ACC112 (cell line): ENCODE results near the gene ARSJ.

Experiments
- H2AFZ ChIP-seq: fragments of 200-600 bp; sonication (generic); one replicate; pipeline ENCODE4 v1.6.0; 2017; ENCODE audit warnings: antibody characterized with exemption, low read length; ENCODE audit not compliant: unreplicated experiment
- H3K27ac ChIP-seq: fragments of 200-600 bp; sonication (generic); 2 replicates; pipeline ENCODE4 v1.5.1; 2014; ENCODE audit warnings: low read depth, mild to moderate bottlenecking, antibody characterized with exemption, low read length, moderate library complexity
- H3K27me3 ChIP-seq: fragments of 200-600 bp; sonication (generic); 2 replicates; pipeline ENCODE4 v1.6.1; 2014; ENCODE audit warnings: mild to moderate bottlenecking, antibody characterized with exemption, low read length, moderate library complexity, mixed read lengths; ENCODE audit not compliant: insufficient read depth
- H3K36me3 ChIP-seq: fragments of 200-600 bp; sonication (generic); 2 replicates; pipeline ENCODE4 v1.6.1; 2016; ENCODE audit warnings: mild to moderate bottlenecking, antibody characterized with exemption, low read length, moderate library complexity, mixed read lengths; ENCODE audit not compliant: insufficient read depth
- H3K4me1 ChIP-seq: fragments of 200-600 bp; sonication (generic); one replicate; pipeline ENCODE4 v1.6.1; 2016; ENCODE audit warnings: low read length, mixed read lengths; ENCODE audit not compliant: insufficient read depth, unreplicated experiment, control insufficient read depth
- H3K4me3 ChIP-seq: fragments of 200-600 bp; sonication (generic); 2 replicates; pipeline ENCODE4 v1.5.1; 2014; ENCODE audit warnings: mild to moderate bottlenecking, low read depth, low read length
- H3K79me2 ChIP-seq: fragments of 200-600 bp; sonication (generic); one replicate; pipeline ENCODE4 v1.6.0; 2016; ENCODE audit warnings: low read length; ENCODE audit not compliant: control insufficient read depth, unreplicated experiment, insufficient read depth

The ARSJ gene

DNA sequence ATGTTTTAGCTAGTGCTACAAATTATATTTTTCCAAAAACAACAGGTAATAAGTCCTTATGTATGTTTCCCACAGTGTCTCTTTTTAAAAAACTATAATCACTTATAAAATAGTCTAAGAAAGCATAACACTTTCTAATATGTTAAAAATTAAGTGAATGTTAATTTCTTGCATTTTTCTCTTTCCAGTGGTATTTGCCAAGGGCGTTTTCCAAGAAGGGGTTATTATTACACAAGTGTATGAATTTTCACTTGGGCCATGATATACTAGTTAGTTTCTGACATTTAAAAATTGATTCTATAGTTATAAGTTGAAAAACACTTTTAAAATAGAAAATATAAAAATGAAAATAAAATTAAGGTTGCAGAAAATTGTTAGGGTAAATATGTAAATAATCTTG is 74.6 kb downstream of the ARSJ start:
- Histone ChIP-seq H2AFZ (no peak overlapping the region), H3K36me3 (peaks cover 13% of the 10 kb centered on the region), H3K4me3 (no peak overlapping the region), H3K4me1 (no peaks in the 10 kb centered on the region), H3K27ac (no peak overlapping the region), H3K79me2 (peaks cover 14% of the 10 kb centered on the region), H3K27me3 (no peaks in the 10 kb centered on the region)

DNA sequence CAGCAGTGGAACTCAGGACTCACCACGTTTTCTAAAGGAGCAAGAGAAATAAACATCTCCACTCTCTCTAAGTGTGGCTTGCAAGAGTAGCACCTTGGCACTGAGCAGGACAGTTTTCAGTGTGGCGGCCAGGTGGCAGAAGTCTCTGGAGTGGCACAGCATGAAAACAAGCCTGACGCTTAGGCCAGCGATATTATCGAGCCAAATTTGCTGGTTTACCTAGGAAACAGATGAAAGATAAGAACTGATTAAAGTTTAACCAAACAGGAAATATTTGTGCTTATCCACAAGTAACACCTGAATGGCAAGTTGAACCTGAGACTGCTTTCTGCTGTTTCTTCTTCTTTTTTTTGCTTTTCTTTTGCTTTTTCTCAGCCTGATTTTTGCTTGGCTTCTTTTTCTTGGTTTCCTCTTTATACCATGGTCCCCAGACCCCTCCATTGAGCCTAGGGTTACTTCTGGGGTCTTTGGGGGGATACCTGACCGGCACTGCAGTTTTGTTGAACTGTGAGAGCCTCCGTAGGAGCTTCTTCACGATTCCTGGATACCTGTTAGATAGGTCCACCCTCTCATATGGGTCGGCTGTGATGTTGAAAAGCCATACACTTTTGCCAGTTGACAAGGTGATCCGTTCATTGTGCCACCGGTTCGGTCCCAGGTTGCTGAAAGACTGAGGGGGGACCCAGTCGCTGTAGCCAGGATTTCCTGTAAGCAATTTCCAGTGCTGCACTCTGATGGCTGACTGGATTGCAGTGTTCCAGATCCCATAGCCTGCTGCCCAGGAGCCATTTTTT is 77.3 kb downstream of the ARSJ start:
- H3K79me2 ChIP-seq: peaks cover 10% of the 10 kb centered on the region
- H3K4me3 ChIP-seq: no peak overlapping the region
- H3K36me3 ChIP-seq: peaks cover 13% of the 10 kb centered on the region
- H3K27me3 ChIP-seq: no peaks in the 10 kb centered on the region
- no peak overlapping the region for H3K27ac ChIP-seq
- H3K4me1 ChIP-seq: no peaks in the 10 kb centered on the region
- H2AFZ ChIP-seq: no peak overlapping the region

DNA sequence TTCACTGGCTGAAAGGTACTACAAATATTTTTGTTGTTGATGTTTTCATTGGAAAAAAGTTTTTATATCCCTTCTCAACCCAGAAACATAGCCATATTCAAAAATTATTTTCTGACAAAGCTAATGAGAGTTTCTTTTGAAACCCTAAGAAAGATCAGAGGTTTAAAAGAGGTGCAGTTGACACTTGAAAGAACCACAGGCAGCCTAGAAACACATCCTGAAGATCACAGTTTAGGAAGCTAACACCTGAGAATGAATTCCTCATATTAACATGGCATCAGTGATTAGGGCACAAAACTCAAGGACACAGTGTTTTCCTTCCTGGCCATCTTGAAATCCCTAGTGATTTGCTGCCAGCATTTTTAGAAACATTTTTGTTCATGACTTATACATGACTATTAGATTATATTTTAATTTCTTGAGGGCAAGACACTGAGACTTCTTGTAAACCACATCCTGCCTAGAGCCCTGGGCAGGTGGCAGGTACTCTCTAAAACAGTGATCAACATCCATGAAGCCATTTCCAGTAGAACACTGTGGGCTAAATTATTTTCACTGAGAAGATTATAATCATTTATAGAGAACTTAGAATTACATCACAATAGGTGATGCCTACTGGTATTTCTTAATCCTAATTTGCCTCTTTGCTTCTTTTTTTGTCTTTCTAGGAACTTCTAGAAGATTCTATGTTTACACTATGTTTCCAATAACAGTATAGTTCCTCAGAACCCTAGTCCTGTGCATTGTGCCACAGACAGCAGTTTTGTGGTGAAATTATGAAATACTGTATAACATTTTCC is 80.0 kb downstream of the ARSJ start:
- no peaks in the 10 kb centered on the region for H3K79me2 ChIP-seq
- H3K4me3 ChIP-seq: no peak overlapping the region
- peaks cover 13% of the 10 kb centered on the region for H3K36me3 ChIP-seq
- H3K27ac ChIP-seq: no peak overlapping the region
- no peak overlapping the region for H2AFZ ChIP-seq
- H3K4me1 ChIP-seq: no peaks in the 10 kb centered on the region
- H3K27me3 ChIP-seq: no peaks in the 10 kb centered on the region

GRCh38 chr4:113893546-113893945 is 85.9 kb downstream of the ARSJ start:
- Histone ChIP-seq H3K79me2 (no peaks in the 10 kb centered on the region), H3K27ac (no peak overlapping the region), H2AFZ (no peak overlapping the region), H3K27me3 (no peaks in the 10 kb centered on the region), H3K36me3 (0 out of 2 replicates have a peak, but pooled peaks cover 4% of the 10 kb centered on the region), H3K4me1 (no peaks in the 10 kb centered on the region), H3K4me3 (no peak overlapping the region)

DNA sequence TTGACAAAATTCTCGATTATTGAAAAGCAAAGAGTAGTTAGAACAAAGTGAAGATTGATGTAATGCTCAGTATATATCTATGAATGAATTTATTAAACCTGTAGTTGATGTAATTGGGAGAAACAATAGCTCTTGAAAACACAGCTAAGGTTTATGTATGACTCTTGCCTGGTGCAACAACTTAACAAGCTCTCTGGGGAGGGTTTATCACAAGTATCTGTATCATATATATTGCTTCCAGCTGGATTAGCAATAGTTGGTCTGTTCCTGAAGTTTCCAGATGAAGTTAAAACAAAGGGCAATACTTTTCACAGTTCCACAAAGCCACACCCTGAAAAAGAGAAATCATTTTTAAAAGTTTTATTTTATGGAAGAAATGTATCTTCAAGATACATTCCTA is 91.4 kb downstream of the ARSJ start:
- Histone ChIP-seq H3K27me3 (no peaks in the 10 kb centered on the region), H3K79me2 (no peaks in the 10 kb centered on the region), H3K4me1 (peaks cover 2% of the 10 kb centered on the region), H3K27ac (no peak overlapping the region), H2AFZ (no peak overlapping the region), H3K4me3 (no peak overlapping the region), H3K36me3 (no peaks in the 10 kb centered on the region)

DNA sequence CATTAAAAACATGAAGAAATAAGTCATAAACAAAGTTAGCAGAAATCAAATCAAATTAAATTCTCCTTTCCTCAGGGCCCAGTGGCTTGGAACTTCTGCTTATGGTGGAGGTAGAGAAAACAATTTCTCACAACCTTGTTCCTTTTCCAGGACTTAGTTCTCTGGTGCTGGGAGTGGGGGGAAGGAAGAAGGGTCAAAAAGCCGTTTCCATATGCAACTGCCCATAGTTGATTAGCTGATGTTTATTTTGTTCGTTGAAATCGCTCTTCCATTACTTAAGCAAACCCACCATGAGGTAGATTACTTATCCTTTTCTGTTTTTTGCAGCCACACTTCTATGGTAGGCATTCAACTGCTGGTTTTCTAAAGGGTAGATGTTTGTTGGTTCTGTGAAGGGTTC is 94.2 kb downstream of the ARSJ start:
- no peak overlapping the region for H3K27ac ChIP-seq
- no peaks in the 10 kb centered on the region for H3K27me3 ChIP-seq
- H3K79me2 ChIP-seq: no peaks in the 10 kb centered on the region
- peaks cover 7% of the 10 kb centered on the region for H3K4me1 ChIP-seq
- no peak overlapping the region for H3K4me3 ChIP-seq
- H3K36me3 ChIP-seq: no peaks in the 10 kb centered on the region
- no peak overlapping the region for H2AFZ ChIP-seq

DNA sequence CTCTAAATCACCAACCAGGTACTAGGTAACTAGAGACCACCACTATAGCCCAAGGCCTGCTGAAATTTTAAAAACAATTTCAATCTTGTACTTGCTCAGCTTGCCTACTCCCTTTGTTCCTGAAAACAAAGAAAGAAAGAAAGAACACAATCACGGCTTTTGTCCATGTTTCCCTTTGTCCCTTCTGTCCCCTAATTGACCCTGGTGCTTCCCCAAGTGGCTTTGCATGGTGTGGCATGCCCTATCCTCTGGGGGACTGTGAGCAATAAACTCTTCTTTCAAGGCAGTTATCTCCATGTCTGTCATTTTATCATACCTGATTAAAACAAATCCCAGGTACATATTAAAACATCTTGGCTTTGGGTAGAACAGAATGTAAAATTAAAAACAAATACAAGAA is 94.8 kb downstream of the ARSJ start:
- Histone ChIP-seq H3K27ac (no peak overlapping the region), H2AFZ (no peak overlapping the region), H3K4me3 (no peak overlapping the region), H3K36me3 (no peaks in the 10 kb centered on the region), H3K27me3 (no peaks in the 10 kb centered on the region), H3K79me2 (no peaks in the 10 kb centered on the region), H3K4me1 (peaks cover 7% of the 10 kb centered on the region)

DNA sequence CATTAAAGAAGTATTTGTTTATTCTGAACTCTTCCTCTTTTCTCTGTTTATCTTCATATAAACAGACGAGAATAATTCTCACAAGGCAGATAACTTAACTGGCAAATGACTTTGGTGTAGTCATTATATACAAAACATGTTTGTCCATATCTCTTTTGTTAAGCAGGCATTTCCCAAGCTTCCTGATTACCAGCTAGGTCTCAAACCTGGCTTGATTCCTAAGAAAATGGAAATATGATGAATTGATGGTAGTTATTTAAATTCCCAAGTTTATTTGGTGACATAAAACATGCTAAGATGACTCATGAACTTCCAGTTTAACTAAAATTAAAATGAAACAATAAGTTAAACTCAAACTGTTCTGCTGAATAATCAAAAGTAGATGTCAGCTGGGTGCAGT is 96.8 kb downstream of the ARSJ start:
- H2AFZ ChIP-seq: no peak overlapping the region
- H3K4me1 ChIP-seq: peaks cover 7% of the 10 kb centered on the region
- no peak overlapping the region for H3K4me3 ChIP-seq
- no peaks in the 10 kb centered on the region for H3K27me3 ChIP-seq
- H3K36me3 ChIP-seq: no peaks in the 10 kb centered on the region
- no peaks in the 10 kb centered on the region for H3K79me2 ChIP-seq
- no peak overlapping the region for H3K27ac ChIP-seq

GRCh38 chr4:113881256-113881655 is 98.2 kb downstream of the ARSJ start:
- Histone ChIP-seq H3K4me1 (peaks cover 7% of the 10 kb centered on the region), H2AFZ (no peak overlapping the region), H3K27ac (no peak overlapping the region), H3K4me3 (no peak overlapping the region), H3K36me3 (no peaks in the 10 kb centered on the region), H3K27me3 (no peaks in the 10 kb centered on the region), H3K79me2 (no peaks in the 10 kb centered on the region)

DNA sequence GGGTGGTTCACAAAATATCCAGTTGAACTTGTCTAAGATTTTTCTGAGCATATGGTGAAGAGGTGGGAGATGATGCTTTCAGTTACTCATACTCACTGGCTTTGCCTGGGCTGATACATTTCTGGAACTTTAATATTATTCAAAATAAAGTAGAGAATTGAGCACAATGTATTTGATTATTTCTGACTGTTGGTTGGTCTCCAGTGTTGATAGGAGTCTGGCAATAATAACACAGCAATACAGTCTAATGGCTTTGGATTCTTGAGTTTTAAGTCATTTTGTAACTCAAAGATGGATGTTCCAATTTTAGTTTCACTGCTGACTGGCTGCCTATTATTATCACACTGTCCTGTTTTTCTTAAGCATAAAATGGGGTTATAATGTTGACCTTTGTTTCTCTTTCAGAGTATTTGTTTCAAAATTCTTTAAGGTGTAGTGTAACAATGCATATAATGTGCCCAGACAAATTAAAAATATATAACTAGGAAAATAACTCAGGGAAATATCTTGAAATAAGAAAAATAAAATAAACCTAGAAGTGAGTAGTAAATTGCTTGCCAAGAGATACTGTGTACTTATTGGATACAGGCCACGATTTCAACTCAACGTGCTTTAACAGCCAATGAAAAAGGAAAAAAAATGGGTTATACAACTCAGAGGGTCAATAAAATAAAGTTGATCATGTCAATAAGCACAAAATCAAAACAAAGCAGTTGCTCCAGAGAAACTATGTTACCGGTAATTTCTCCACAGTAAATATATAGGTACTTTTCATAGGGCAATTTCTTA is 99.0 kb downstream of the ARSJ start:
- Histone ChIP-seq H3K36me3 (no peaks in the 10 kb centered on the region), H3K79me2 (no peaks in the 10 kb centered on the region), H3K4me3 (no peak overlapping the region), H3K4me1 (peaks cover 7% of the 10 kb centered on the region), H3K27me3 (no peaks in the 10 kb centered on the region), H3K27ac (no peak overlapping the region), H2AFZ (no peak overlapping the region)
